ENCODE results near the gene WIPF1. TPM values are rescaled to one million over a fixed set of nuclear protein-coding genes. Genes with fewer than 3 reads are reported as not detected.
A peak's percentile ranks its signal among the peaks of the same experiment; 100 is the strongest.

Gene WIPF1
- total RNA-seq, 2 donors from 2014 or later: 198 to 237 TPM

DNA sequence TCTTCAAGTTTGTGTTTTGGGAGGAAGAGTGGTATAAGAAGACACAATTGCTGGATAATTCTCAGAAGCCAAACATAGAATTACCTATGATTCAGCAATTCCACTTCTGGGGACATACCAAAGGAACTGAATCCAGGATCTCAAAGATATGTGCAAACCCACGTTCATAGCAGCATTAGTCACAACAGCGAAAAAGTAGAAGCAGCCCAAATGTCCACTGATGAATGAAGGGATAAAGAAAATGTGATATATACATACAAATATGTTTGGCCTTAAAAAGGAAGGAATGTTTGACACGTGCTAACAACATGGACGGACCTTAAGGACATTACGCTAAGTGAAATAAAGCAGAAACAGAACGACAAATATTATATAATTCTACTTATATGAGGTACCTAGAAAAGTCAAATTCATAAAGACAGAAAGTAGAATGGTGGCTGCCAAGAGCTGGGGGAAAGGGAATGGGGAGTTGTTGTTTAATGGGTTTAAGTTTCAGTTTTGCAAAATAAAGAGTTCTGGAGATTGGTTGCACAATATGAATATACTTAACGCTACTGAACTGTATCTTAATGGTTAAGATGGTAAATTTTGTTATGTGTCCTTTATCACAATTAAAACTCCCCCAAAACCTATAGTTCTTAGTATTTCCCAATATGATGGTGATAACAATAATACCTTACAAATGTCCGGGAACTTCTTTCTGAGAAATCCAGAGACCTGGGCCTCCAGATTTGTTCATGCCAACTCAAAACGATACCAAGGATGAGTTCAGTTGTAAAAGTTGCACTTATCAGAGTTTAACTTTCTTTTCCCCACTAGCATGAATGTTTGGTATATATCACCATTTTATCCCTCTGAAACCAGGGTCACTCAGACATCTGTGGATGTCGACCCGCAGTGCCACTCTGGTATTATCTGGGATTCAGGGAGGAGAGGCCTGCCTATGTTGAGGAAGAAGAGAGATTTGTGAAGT, 33.7 kb upstream of the WIPF1 start:
- Mint-ChIP-seq H3K9me3 (no peaks in the 10 kb centered on the region), H3K4me1 (ENCODE audit: low read depth) (peaks cover 94% of the 10 kb centered on the region), H3K27ac (peak overlapping the region; percentile 99), H3K36me3 (ENCODE audit: insufficient read depth in 2 of 2) (peaks cover 26 to 53% of the 10 kb centered on the region in 2 donors), H3K4me3 (peak overlapping the region; percentile 92 to 96), H3K27me3 (ENCODE audit: low read depth) (no peaks in the 10 kb centered on the region)
- peak in 1 of 2 donors; percentile 18 for ATAC-seq (replicated peaks in 1 of 2)
- no peak for DNase-seq

DNA sequence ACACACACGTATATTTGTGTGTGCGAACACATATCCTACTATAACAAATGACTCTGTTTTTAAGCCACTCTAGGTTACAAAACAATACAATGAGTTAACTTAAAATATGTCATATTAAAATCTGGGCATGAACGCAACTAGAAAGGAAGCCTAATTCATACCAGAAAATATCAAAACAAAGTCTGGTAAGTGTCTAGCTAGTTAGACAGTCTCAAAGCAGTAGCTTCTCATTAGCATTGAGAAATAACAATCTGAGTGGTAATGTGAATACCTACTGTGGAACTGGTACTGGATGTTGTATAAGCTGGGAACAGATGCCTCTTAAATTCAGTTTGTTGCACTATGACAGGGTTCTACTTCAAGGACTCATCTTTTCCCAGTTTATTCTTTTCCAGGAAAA, 32.5 kb upstream of the WIPF1 start:
- H3K4me3 Mint-ChIP-seq: peak overlapping the region; percentile 92 to 96

DNA sequence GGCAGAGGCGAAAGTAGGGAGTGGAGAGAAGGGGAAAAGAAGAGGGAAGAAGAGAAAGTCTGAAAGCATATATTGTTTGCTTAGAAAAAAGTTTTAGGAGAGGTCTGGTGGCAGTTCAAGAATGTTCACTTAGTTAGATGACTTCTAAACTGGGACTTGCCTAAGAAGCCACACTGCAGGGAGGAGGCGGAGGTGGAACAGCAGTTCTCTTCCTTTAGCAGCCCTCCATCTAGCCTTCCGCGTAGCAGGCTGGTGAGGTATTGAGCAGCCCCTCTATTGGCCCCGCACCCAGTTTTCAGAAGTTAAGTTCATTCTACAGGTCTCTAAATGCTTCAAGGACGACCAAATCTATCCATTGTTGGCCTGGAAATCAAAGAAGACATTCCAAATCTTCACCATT, 31.9 kb upstream of the WIPF1 start:
- DNase-seq: no peak
- Mint-ChIP-seq H3K4me3 (peak overlapping the region; percentile 92 to 96), H3K9me3 (no peaks in the 10 kb centered on the region), H3K36me3 (ENCODE audit: insufficient read depth in 2 of 2) (peaks cover 29 to 58% of the 10 kb centered on the region in 2 donors), H3K4me1 (ENCODE audit: low read depth) (peaks cover 87% of the 10 kb centered on the region), H3K27me3 (ENCODE audit: low read depth) (no peaks in the 10 kb centered on the region), H3K27ac (peak overlapping the region; percentile 99)
- no peak for ATAC-seq (replicated peaks in 1 of 2)

More for the DNA sequence above, 32.5 kb upstream of the WIPF1 start:
- ATAC-seq (replicated peaks in 1 of 2): no peak
- H3K27ac Mint-ChIP-seq: peak overlapping the region; percentile 99
- H3K36me3 Mint-ChIP-seq (ENCODE audit: insufficient read depth in 2 of 2): peaks cover 29 to 58% of the 10 kb centered on the region in 2 donors
- no peak for DNase-seq
- H3K27me3 Mint-ChIP-seq (ENCODE audit: low read depth): no peaks in the 10 kb centered on the region
- H3K9me3 Mint-ChIP-seq: no peaks in the 10 kb centered on the region
- H3K4me1 Mint-ChIP-seq (ENCODE audit: low read depth): peaks cover 92% of the 10 kb centered on the region

DNA sequence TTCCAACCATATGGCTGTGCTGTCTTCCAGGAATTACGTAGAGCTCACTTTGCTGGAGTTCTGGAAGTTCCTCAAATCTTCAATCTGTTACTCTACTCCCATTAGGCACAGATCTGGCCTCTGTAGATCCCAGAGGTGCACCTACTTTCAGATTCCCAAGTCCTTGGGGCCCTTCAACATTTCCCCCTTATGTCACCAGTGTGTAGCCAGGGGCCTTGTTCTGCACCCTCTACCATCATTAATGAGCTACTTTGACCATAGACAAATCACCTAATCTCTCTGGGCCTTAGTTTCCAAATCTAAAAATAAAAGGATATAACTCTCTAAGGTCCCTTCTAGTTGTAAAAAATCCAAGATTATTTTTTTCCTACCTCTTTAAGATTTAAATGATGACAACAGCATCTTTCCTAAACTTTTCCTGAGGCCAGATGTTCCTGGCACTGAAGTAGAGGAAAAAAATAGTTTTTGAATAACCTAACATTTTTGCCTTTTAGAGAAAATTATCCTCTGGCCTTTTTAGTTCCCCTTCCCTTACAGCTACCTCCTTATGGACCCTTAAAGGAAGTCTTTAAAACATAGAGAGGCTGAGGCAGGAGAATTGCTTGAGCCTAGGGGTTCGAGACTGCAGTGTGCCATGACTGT, 31.0 kb upstream of the WIPF1 start:
- ATAC-seq (replicated peaks in 1 of 2) (no peak), DNase-seq (no peak)
- peaks cover 29 to 55% of the 10 kb centered on the region in 2 donors for H3K36me3 Mint-ChIP-seq (ENCODE audit: insufficient read depth in 2 of 2)
- H3K27ac Mint-ChIP-seq: peak overlapping the region; percentile 60
- H3K4me3 Mint-ChIP-seq: no peak overlapping the region
- no peaks in the 10 kb centered on the region for H3K27me3 Mint-ChIP-seq (ENCODE audit: low read depth)
- H3K4me1 Mint-ChIP-seq (ENCODE audit: low read depth): peaks cover 87% of the 10 kb centered on the region
- no peaks in the 10 kb centered on the region for H3K9me3 Mint-ChIP-seq

DNA sequence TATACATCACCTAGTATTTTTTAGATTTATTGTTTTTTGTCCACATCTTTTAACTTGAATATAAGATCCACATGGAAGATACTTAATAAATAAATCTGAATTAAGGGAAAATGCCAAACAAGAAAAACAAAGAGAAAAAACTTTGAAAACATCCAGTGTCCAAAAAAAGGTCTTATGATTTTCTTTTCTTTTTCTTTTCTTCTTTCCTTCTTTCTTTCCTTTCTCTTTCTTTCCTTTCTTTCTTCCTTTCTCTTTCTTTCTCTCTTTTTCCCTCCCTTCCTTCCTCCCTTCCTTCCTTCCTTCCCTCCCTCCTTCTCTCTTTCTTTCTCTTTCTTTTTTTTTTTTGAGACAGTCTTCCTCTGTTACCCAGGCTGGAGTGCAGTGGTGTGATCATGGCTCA, 29.6 kb upstream of the WIPF1 start:
- Mint-ChIP-seq H3K36me3 (ENCODE audit: insufficient read depth in 2 of 2) (peaks cover 21 to 46% of the 10 kb centered on the region in 2 donors), H3K4me3 (peak overlapping the region in 1 of 2 donors; percentile 11), H3K9me3 (no peaks in the 10 kb centered on the region), H3K4me1 (ENCODE audit: low read depth) (peaks cover 77% of the 10 kb centered on the region), H3K27ac (peak overlapping the region; percentile 59), H3K27me3 (ENCODE audit: low read depth) (no peaks in the 10 kb centered on the region)
- ATAC-seq (replicated peaks in 1 of 2) (no peak), DNase-seq (no peak)

DNA sequence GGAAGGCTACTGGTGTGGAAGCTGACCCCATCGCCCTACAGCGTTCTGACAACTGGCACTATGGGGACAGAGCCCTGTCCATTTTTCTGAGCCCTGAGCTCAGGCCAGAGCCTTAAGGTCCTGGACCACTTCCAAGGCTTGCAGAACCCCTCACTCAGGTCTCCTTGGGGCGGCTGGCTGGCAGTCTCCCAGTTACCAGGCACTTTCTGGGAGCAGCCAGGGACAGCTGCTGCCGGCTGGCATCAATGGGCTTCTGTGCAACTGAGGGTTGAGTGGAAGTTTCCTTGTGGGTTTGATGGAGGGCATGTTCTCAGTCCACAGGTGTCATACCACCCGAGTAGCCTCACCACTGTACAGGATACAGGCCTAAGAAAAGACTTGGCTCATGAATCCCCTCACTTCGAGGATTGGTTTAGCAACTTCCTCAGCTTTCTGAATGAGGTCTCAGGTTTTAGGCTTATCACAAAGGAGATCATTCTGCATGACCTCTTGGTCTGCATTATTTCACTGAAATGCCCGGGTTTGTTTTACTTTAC, 27.4 kb upstream of the WIPF1 start:
- no peak for DNase-seq
- H3K27me3 Mint-ChIP-seq (ENCODE audit: low read depth): no peaks in the 10 kb centered on the region
- H3K36me3 Mint-ChIP-seq (ENCODE audit: insufficient read depth in 2 of 2): peaks cover 15 to 43% of the 10 kb centered on the region in 2 donors
- no peak overlapping the region for H3K27ac Mint-ChIP-seq
- H3K9me3 Mint-ChIP-seq: no peaks in the 10 kb centered on the region
- peak in 1 of 2 donors; percentile 8 for ATAC-seq (replicated peaks in 1 of 2)
- H3K4me1 Mint-ChIP-seq (ENCODE audit: low read depth): peaks cover 69% of the 10 kb centered on the region
- no peak overlapping the region for H3K4me3 Mint-ChIP-seq

DNA sequence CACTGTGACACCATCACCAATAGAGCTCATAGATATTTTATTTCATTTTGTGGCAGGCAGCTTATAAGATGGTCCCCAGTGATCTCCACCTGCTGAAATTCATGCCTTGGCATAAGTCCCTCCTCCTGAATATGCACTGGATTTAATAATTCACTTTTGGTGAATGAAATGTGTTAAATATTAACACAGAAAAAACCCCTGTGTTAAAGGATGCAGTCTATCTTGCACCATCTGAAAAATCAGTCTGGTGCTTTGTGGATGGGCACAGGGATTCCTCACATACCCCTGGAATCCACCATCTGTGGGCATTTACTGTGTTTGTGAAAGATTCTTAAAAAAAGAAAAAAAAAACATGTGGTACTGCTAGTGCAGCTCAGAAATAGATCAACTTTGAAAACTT, 26.1 kb upstream of the WIPF1 start:
- DNase-seq (no peak), ATAC-seq (replicated peaks in 1 of 2) (no peak)
- Mint-ChIP-seq H3K9me3 (no peaks in the 10 kb centered on the region), H3K36me3 (ENCODE audit: insufficient read depth in 2 of 2) (peaks cover 13 to 38% of the 10 kb centered on the region in 2 donors), H3K27ac (peak overlapping the region; percentile 81), H3K27me3 (ENCODE audit: low read depth) (no peaks in the 10 kb centered on the region), H3K4me1 (ENCODE audit: low read depth) (peaks cover 65% of the 10 kb centered on the region), H3K4me3 (peak overlapping the region in 1 of 2 donors; percentile 41)

DNA sequence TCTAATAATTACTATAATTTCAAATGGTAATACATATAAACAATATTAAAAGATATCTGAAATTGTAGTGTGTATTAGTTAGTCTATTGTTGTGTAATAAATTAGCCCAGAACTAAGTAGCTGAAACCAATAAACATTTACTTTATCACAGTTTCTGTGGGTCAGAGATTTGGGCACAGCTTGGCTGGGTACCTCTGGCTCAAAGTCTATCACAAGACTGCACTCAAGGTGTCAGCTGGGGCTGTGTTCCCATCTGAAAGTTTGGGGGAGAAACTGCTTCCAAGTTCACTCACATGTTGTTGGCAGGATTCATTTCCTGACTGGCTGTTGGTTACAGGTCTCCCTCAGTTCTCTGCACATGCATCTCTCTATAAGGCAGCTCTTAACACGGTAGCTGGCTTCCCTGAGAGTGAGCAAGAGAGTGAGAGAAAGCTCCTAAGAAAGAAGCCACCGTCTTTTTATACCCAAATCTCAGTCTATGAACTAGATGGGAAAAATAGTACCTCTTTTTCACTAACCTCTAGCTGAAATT, 25.6 kb upstream of the WIPF1 start:
- H3K27ac Mint-ChIP-seq: peak overlapping the region; percentile 81
- ATAC-seq (replicated peaks in 1 of 2) (peak in 1 of 2 donors; percentile 38), DNase-seq (no peak)
- H3K4me1 Mint-ChIP-seq (ENCODE audit: low read depth): peaks cover 65% of the 10 kb centered on the region
- H3K27me3 Mint-ChIP-seq (ENCODE audit: low read depth): no peaks in the 10 kb centered on the region
- H3K36me3 Mint-ChIP-seq (ENCODE audit: insufficient read depth in 2 of 2): peaks cover 9 to 33% of the 10 kb centered on the region in 2 donors
- no peak overlapping the region for H3K4me3 Mint-ChIP-seq
- no peaks in the 10 kb centered on the region for H3K9me3 Mint-ChIP-seq

DNA sequence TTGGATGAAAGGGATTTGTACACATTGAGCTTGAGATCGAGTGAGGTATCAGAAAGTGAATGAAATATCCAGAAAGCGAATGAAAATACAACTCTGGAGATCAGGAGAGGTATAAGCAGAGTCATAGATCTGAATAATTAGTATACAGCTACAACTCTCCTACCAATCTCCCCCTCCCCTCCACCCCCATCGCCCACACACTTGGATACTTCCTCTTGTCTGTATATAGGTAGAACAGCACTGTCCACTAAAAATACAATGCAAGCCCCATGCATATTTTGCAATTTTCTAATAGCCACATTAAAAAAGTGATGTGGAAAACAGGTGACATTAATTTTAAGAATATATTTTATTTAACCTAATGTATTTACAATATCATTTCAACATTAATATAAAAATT, 23.7 kb upstream of the WIPF1 start:
- Mint-ChIP-seq H3K4me1 (ENCODE audit: low read depth) (peaks cover 68% of the 10 kb centered on the region), H3K9me3 (no peaks in the 10 kb centered on the region), H3K27ac (no peak overlapping the region), H3K36me3 (ENCODE audit: insufficient read depth in 2 of 2) (peaks cover 6 to 19% of the 10 kb centered on the region in 2 donors), H3K4me3 (no peak overlapping the region), H3K27me3 (ENCODE audit: low read depth) (no peaks in the 10 kb centered on the region)
- no peak for DNase-seq
- no peak for ATAC-seq (replicated peaks in 1 of 2)

DNA sequence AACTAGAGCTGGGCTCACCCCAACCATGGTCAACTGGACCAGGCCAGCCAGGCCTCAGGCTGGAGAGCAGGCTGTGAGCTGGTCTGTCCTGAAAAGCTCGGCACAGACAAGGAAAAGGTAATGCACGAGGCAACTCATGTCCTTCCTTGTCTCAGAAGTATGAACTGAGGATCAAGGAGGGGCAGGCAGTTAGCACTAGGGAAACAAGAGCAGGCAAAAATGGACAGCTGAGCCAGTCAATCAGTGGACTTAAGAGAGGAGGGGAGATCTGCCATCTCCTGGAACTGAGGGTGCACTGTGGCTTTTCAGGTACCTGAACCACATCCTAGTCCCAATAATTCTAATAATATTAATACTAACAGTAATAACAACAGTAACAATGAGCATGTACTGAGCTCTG, 20.6 kb upstream of the WIPF1 start:
- Mint-ChIP-seq H3K9me3 (no peaks in the 10 kb centered on the region), H3K4me3 (peak overlapping the region; percentile 60 to 79), H3K27ac (peak overlapping the region; percentile 91), H3K27me3 (ENCODE audit: low read depth) (no peaks in the 10 kb centered on the region), H3K36me3 (ENCODE audit: insufficient read depth in 2 of 2) (peaks cover 4 to 21% of the 10 kb centered on the region in 2 donors), H3K4me1 (ENCODE audit: low read depth) (peaks cover 74% of the 10 kb centered on the region)
- no peak for DNase-seq
- peak; percentile 20 to 21 for ATAC-seq (replicated peaks in 1 of 2)

DNA sequence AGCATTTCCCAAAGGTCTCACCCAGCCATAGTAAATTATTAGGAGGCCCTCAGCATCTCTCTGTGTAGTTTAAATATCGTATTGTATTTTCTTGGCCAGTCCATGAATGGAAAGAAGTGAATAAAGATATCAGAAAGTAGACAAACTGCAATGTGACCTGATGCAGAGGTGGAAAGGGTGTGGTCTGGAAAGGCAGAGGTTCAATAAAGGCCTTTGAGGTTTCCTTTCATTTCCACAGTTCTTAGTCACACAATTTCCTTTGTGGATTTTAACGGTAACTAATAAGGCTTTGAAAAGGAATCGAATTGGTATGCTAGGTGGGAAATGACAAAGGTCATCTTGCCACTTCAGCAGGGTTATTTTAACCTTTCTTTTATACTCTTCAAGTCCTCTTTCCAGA, 20.1 kb upstream of the WIPF1 start:
- H3K27ac Mint-ChIP-seq: peak overlapping the region; percentile 91
- no peaks in the 10 kb centered on the region for H3K27me3 Mint-ChIP-seq (ENCODE audit: low read depth)
- ATAC-seq (replicated peaks in 1 of 2): peak; percentile 62
- peak overlapping the region; percentile 60 to 79 for H3K4me3 Mint-ChIP-seq
- no peak for DNase-seq
- peaks cover 76% of the 10 kb centered on the region for H3K4me1 Mint-ChIP-seq (ENCODE audit: low read depth)
- peaks cover 4 to 21% of the 10 kb centered on the region in 2 donors for H3K36me3 Mint-ChIP-seq (ENCODE audit: insufficient read depth in 2 of 2)
- H3K9me3 Mint-ChIP-seq: no peaks in the 10 kb centered on the region

DNA sequence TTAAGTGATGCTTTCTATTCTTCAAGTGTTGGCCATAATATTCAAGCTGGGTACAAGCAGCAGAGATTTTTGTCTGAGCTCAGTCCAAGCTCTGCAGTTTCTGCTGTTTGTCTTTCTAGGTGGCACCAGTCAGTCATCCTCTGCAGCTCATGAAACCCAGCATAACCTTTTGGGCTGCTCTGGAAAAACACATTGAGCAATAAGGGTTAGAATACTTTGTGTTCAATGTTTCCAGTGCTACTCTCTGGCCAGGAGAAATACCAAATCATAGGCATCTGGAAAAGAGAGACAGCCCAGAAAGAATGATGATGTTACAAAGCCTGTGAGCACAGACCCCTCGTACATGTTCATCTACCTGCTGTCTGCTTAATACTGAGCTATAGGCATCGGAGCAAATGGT, 19.5 kb upstream of the WIPF1 start:
- ATAC-seq (replicated peaks in 1 of 2) (peak; percentile 18 to 37), DNase-seq (no peak)
- peaks cover 82% of the 10 kb centered on the region for H3K4me1 Mint-ChIP-seq (ENCODE audit: low read depth)
- no peaks in the 10 kb centered on the region for H3K27me3 Mint-ChIP-seq (ENCODE audit: low read depth)
- H3K4me3 Mint-ChIP-seq: peak overlapping the region; percentile 60 to 79
- H3K27ac Mint-ChIP-seq: peak overlapping the region; percentile 91
- no peaks in the 10 kb centered on the region for H3K9me3 Mint-ChIP-seq
- H3K36me3 Mint-ChIP-seq (ENCODE audit: insufficient read depth in 2 of 2): peaks cover 4 to 21% of the 10 kb centered on the region in 2 donors
